ENCODE measurements around the gene CWC27.

Gene CWC27

DNA sequence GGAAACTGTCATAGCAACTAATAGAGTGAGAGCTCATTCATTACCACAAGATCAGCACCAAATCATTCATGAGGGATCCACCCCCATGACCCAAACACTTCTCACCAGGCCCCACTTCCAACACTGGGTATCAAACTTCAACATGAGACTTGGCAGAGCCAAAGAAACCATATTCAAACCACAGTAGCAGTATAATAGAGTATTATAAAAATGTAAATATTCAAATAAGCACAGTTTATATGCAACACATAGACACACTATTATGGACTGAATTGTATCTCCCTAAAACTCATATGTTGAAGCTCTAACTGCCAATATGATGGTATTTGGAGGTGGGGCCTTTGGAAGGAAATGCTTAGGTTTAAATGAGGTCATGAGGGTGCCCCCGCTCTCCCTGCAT lies 240.5 kb downstream of the CWC27 start:
- no peak for DNase-seq

GRCh38 chr5:65010841-65011240 lies 242.1 kb downstream of the CWC27 start:
- no peak for DNase-seq

- no peak for DNase-seq
Measured at GRCh38 chr5:65012301-65012892, 243.7 kb downstream of the CWC27 start.

DNA sequence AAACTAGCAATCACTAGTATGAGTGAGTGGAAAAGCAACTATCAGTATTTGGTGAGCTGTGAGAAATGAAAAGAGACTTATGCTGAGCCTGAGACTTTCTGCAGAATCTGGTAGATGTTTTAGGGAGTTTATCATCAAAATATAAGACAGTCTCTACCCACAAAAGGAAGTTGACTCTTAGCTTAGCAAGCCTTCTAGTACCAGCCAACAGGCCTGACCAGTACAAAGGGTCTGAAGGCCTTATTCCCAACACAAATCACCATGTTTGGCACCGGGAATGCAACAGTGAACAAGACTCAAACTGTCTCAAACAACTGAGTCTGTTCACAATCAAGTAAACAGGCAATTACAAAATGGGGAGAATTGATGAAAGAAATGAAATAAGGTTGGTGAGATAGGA lies 244.4 kb downstream of the CWC27 start:
- no peak for DNase-seq

- no peak for DNase-seq
Measured at GRCh38 chr5:65014769-65015168, 246.0 kb downstream of the CWC27 start.

DNA sequence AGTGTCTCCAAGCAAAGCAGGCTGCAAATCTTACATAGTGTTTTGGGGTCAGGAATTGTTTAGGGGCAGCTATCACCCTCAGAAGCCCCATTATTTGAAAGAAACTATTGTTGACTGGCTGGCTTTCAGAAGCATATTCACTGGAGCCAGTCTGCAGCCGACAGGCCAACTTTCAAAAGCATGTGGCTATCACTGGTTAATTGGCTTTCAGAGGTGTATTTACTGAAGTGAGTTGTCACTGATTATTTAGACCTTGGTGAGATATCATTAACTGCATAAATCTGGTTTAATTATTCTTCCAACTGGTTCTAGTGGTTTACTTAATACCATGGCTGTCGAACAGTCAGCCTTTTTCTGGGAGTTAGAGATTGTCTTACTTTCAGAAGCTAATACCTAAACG lies 247.0 kb downstream of the CWC27 start:
- DNase-seq: no peak

GRCh38 chr5:65017636-65018035 lies 248.9 kb downstream of the CWC27 start:
- DNase-seq: no peak

- no peak for DNase-seq
Measured at GRCh38 chr5:65018763-65019162, 250.0 kb downstream of the CWC27 start.

- DNase-seq: no peak
Measured at GRCh38 chr5:65020492-65020891, 251.8 kb downstream of the CWC27 start.

- no peak for DNase-seq
Measured at GRCh38 chr5:65021527-65022226, 252.9 kb downstream of the CWC27 start.

DNA sequence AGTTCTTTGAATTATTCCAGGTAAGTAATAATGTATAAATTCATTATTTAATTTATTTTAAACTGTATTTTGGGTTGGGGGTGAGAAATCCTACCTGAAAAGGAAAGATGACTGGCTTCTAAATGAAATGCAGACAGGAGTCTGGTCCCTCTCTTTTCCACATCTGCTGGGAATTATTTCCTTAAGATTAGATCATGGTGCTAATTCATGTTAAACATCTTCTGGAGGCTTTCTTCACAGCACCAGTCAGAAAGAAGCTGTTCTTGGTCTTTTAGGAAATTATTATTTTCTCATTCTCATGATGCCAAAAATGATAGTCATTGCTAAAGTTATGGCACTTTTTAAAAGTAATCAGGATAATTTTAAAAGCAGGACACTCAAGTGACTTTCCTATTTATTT lies 254.2 kb downstream of the CWC27 start:
- no peak for DNase-seq

DNA sequence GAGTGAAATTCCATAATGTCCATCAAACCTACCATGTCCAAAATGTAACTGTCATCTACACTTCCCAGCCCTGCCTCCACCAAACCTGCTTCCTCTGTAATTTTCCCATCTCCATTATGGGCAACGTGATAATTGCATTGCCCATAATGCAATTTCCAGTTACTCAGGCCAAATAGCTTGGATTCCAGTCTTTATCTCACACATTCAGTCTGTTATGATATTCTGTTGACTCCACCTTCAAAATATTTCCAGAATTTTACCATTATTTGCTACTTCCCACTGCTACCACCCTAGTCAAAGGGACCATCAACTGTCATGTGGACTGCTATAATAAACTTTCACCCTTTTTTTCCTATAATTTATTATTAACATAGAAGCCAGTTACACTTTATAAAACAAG lies 256.0 kb downstream of the CWC27 start:
- DNase-seq: no peak

GRCh38 chr5:65026816-65027548 lies 258.3 kb downstream of the CWC27 start:
- no peak for DNase-seq

DNA sequence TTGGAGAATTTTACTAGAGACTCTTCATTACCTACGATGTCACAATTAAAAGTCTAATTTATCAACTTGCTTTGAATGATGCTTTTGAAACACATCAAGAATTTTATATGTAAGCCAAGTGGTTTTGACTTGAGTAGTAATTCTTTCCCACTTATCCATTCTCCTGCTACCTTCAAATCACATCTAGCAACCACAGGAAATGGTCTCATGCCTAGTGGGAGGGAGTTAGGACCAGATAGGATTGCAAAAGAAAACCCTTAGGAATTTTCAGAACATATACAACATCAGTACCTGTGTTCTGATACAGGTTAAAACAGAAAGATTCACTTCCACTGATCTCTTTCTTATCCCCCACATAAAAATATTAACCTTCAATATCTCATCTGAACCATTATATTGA lies 260.4 kb downstream of the CWC27 start:
- DNase-seq: no peak

GRCh38 chr5:65030056-65030455 lies 261.3 kb downstream of the CWC27 start:
- DNase-seq: no peak

DNA sequence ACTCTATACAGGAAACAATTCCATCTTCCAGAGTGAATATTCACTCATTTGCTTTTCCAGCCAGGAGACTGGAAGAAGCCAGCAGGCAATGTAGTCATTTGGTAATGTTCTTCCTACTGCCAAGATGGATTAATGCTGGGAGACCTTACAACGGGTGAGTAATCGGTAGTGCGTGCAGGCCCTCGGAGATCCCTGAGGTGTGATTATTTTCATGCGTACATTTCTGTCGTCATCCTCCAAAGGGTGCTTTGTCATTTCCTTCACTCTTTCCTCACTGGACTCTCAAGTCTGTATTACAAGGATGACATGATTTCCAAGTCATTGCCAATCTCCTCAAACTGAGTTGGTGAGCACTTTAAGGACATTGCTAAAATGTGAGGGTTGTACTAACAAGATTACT lies 263.5 kb downstream of the CWC27 start:
- no peak for DNase-seq

- DNase-seq: peak in 1 of 2 experiments; percentile 65
Measured at GRCh38 chr5:65034029-65034812, 265.5 kb downstream of the CWC27 start.

DNA sequence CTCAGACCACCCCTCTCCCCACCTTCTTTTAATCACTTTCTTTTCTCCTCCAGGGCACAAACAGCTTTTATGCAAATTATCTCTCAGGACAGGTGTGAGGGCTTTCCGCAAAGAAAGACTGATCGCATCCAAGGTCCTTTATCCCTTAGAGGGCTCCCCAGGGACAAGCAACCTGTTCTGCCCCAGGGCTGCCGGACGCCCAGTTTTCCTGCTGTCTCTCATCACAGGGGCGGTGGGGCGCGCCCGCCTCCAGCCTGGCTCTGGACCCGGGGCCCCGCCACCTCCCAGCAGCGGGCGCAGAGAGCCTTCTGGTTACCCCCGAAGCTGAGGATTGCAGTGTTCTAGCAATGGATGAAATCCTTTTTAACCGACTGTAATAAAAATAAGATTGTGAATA lies 266.1 kb downstream of the CWC27 start:
- DNase-seq: peak in 1 of 2 experiments; percentile 60

DNA sequence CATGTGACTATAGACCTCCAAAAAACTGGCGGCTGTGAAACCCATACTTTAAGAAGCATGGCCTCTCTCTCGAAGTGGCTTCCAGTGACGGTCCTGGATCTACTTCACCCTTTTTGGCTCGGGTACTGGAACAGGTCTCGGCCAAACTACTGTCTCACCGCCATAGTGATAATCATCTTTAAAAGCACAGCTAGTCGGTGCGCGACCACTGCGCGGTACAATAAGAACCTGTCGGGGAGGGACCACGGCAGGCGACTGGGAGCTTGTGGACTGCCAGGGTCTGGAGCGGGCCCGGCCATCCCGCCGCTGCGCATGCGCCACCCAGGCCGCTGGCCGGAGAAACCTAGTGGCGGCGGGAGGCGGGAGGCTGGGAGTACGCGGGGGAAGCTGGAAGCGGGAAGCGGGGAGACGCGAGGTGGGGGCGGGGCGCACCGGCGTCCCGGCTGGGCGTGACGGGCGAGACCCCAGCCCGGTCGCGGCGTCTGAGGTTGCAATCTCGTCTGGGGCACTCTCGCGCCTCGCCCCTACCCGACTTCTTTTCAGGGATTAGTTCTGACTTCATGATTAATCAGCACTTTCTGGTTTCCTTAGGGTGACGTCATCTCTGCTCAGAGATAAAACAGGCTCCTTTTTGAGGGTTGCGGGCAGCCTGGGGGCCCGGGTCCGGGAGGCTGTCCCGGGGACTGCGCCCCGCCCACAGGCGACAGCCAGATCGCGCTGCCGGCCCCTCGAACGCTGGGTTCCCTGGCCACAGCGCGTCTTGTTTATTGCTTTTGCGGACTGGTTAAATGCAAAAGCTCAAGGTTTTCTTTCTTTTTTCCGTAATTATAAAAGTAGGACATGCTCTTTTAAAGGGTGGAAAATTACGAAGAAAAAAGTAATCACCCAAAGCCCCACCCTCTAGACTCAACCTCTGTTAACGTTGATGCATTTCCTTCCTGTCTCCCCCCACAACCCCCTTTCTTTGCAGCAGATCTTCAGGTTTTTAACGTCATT lies 266.8 kb downstream of the CWC27 start:
- peak; percentile 75 for DNase-seq

GRCh38 chr5:65037831-65038815 lies 269.4 kb downstream of the CWC27 start:
- peak in 1 of 2 experiments; percentile 7 for DNase-seq
